ENCODE results near the gene COL5A3.
A peak's percentile ranks its signal among the peaks of the same experiment; 100 is the strongest.

COL5A3 gene

GRCh38 chr19:10006335-10006708 is 4.0 kb downstream of the COL5A3 start:
- Histone ChIP-seq H3K27ac (ENCODE audit: insufficient read depth in 1 of 2, low read depth in 1 of 2, low read length in 2 of 2, poor library complexity in 1 of 2, severe bottlenecking in 2 of 2) (no peak overlapping the region), H3K27me3 (replicated peaks in 2 of 5; ENCODE audit: control insufficient read depth in 4 of 5, insufficient read depth in 5 of 5, low read length in 4 of 5) (peaks cover 2 to 62% (median 27%) of the 10 kb centered on the region in 5 experiments), H3K9me3 (ENCODE audit: control extremely low read depth in 1 of 5, control insufficient read depth in 4 of 5, insufficient read depth in 2 of 5, low read depth in 1 of 5, low read length in 4 of 5) (no peaks in the 10 kb centered on the region), H3K4me3 (ENCODE audit: control insufficient read depth in 1 of 7, extremely low read depth in 1 of 7, insufficient read depth in 4 of 7, low read depth in 2 of 7, low read length in 6 of 7) (no peak overlapping the region), H3K36me3 (ENCODE audit: control insufficient read depth in 4 of 4, insufficient read depth in 4 of 4, low read length in 3 of 4) (no peaks in the 10 kb centered on the region), H3K4me1 (ENCODE audit: control extremely low read depth in 1 of 4, control insufficient read depth in 4 of 4, insufficient read depth in 4 of 4, low read length in 3 of 4) (peaks cover 0 to 5% (median 2%) of the 10 kb centered on the region in 4 experiments)
- POLR2A ChIA-PET: interaction anchor here (0.5 kb wide), 1 partner anchor 691 kb away, joined by 3 read pairs; no protein-coding TSS in a partner anchor
- 40% methylated on average over 2 of the region's 7 CpGs for whole genome bisulfite sequencing (ENCODE audit: insufficient coverage)
- CTCF ChIA-PET: no interaction called here
- DNase-seq: peak in 1 of 3 donors; percentile 13

GRCh38 chr19:10005632-10006334 is 4.5 kb downstream of the COL5A3 start:
- no peak for DNase-seq
- Histone ChIP-seq H3K4me3 (ENCODE audit: control insufficient read depth in 1 of 7, extremely low read depth in 1 of 7, insufficient read depth in 4 of 7, low read depth in 2 of 7, low read length in 6 of 7) (no peak overlapping the region), H3K36me3 (ENCODE audit: control insufficient read depth in 4 of 4, insufficient read depth in 4 of 4, low read length in 3 of 4) (no peaks in the 10 kb centered on the region), H3K4me1 (ENCODE audit: control extremely low read depth in 1 of 4, control insufficient read depth in 4 of 4, insufficient read depth in 4 of 4, low read length in 3 of 4) (peaks cover 0 to 5% (median 2%) of the 10 kb centered on the region in 4 experiments), H3K27ac (ENCODE audit: insufficient read depth in 1 of 2, low read depth in 1 of 2, low read length in 2 of 2, poor library complexity in 1 of 2, severe bottlenecking in 2 of 2) (no peak overlapping the region), H3K27me3 (replicated peaks in 2 of 5; ENCODE audit: control insufficient read depth in 4 of 5, insufficient read depth in 5 of 5, low read length in 4 of 5) (peaks cover 2 to 56% (median 22%) of the 10 kb centered on the region in 5 experiments), H3K9me3 (ENCODE audit: control extremely low read depth in 1 of 5, control insufficient read depth in 4 of 5, insufficient read depth in 2 of 5, low read depth in 1 of 5, low read length in 4 of 5) (no peaks in the 10 kb centered on the region)
- WGBS (ENCODE audit: insufficient coverage): 88% methylated on average over 14 of the region's 17 CpGs
- POLR2A ChIA-PET: interaction anchor here (0.5 kb wide), 1 partner anchor 692 kb away, joined by 3 read pairs; no protein-coding TSS in a partner anchor
- CTCF ChIA-PET: no interaction called here

- no peaks in the 10 kb centered on the region for H3K9me3 ChIP-seq (ENCODE audit: control extremely low read depth in 1 of 5, control insufficient read depth in 4 of 5, insufficient read depth in 2 of 5, low read depth in 1 of 5, low read length in 4 of 5)
- DNase-seq: no peak
- ChIA-PET CTCF (no interaction called here), POLR2A (no interaction called here)
- WGBS (ENCODE audit: insufficient coverage): 82% methylated on average over 5 of the region's 9 CpGs
- H3K4me3 ChIP-seq (ENCODE audit: control insufficient read depth in 1 of 7, extremely low read depth in 1 of 7, insufficient read depth in 4 of 7, low read depth in 2 of 7, low read length in 6 of 7): no peak overlapping the region
- H3K27me3 ChIP-seq (replicated peaks in 2 of 5; ENCODE audit: control insufficient read depth in 4 of 5, insufficient read depth in 5 of 5, low read length in 4 of 5): peaks cover 2 to 45% (median 16%) of the 10 kb centered on the region in 5 experiments
- H3K36me3 ChIP-seq (ENCODE audit: control insufficient read depth in 4 of 4, insufficient read depth in 4 of 4, low read length in 3 of 4): no peaks in the 10 kb centered on the region
- H3K27ac ChIP-seq (ENCODE audit: insufficient read depth in 1 of 2, low read depth in 1 of 2, low read length in 2 of 2, poor library complexity in 1 of 2, severe bottlenecking in 2 of 2): no peak overlapping the region
- H3K4me1 ChIP-seq (ENCODE audit: control extremely low read depth in 1 of 4, control insufficient read depth in 4 of 4, insufficient read depth in 4 of 4, low read length in 3 of 4): peaks cover 0 to 1% (median 0%) of the 10 kb centered on the region in 4 experiments
Observed at GRCh38 chr19:10004617-10005016, 5.7 kb downstream of the COL5A3 start.

GRCh38 chr19:10003271-10003670 is 7.0 kb downstream of the COL5A3 start:
- Histone ChIP-seq H3K27me3 (replicated peaks in 2 of 5; ENCODE audit: control insufficient read depth in 4 of 5, insufficient read depth in 5 of 5, low read length in 4 of 5) (peaks cover 0 to 31% (median 9%) of the 10 kb centered on the region in 5 experiments), H3K4me3 (ENCODE audit: control insufficient read depth in 1 of 7, extremely low read depth in 1 of 7, insufficient read depth in 4 of 7, low read depth in 2 of 7, low read length in 6 of 7) (no peak overlapping the region), H3K4me1 (ENCODE audit: control extremely low read depth in 1 of 4, control insufficient read depth in 4 of 4, insufficient read depth in 4 of 4, low read length in 3 of 4) (no peaks in the 10 kb centered on the region), H3K27ac (ENCODE audit: insufficient read depth in 1 of 2, low read depth in 1 of 2, low read length in 2 of 2, poor library complexity in 1 of 2, severe bottlenecking in 2 of 2) (no peak overlapping the region), H3K9me3 (ENCODE audit: control extremely low read depth in 1 of 5, control insufficient read depth in 4 of 5, insufficient read depth in 2 of 5, low read depth in 1 of 5, low read length in 4 of 5) (no peaks in the 10 kb centered on the region), H3K36me3 (ENCODE audit: control insufficient read depth in 4 of 4, insufficient read depth in 4 of 4, low read length in 3 of 4) (no peaks in the 10 kb centered on the region)
- ChIA-PET POLR2A (no interaction called here), CTCF (no interaction called here)
- no peak for DNase-seq
- WGBS (ENCODE audit: insufficient coverage): 66% methylated on average over 4 of the region's 6 CpGs

- WGBS (ENCODE audit: insufficient coverage): 57% methylated on average over 6 of the region's 6 CpGs
- POLR2A ChIA-PET: no interaction called here
- peaks cover 0 to 30% (median 5%) of the 10 kb centered on the region in 5 experiments for H3K27me3 ChIP-seq (replicated peaks in 2 of 5; ENCODE audit: control insufficient read depth in 4 of 5, insufficient read depth in 5 of 5, low read length in 4 of 5)
Observed at GRCh38 chr19:10001899-10002298, 8.4 kb downstream of the COL5A3 start.

GRCh38 chr19:10000171-10000826 is 10.0 kb downstream of the COL5A3 start:
- POLR2A ChIA-PET: no interaction called here

More at GRCh38 chr19:10001899-10002298, 8.4 kb downstream of the COL5A3 start:
- H3K4me3 ChIP-seq (ENCODE audit: control insufficient read depth in 1 of 7, extremely low read depth in 1 of 7, insufficient read depth in 4 of 7, low read depth in 2 of 7, low read length in 6 of 7): no peak overlapping the region
- no peak for DNase-seq
- H3K27ac ChIP-seq (ENCODE audit: insufficient read depth in 1 of 2, low read depth in 1 of 2, low read length in 2 of 2, poor library complexity in 1 of 2, severe bottlenecking in 2 of 2): no peak overlapping the region
- H3K4me1 ChIP-seq (ENCODE audit: control extremely low read depth in 1 of 4, control insufficient read depth in 4 of 4, insufficient read depth in 4 of 4, low read length in 3 of 4): no peaks in the 10 kb centered on the region
- H3K36me3 ChIP-seq (ENCODE audit: control insufficient read depth in 4 of 4, insufficient read depth in 4 of 4, low read length in 3 of 4): no peaks in the 10 kb centered on the region
- CTCF ChIA-PET: interaction anchor here (1.2 to 3.4 kb wide), 5 partner anchors 9 to 226 kb away, joined by 3 to 28 read pairs (median 4); partner anchors contain the start of gene COL5A3
- H3K9me3 ChIP-seq (ENCODE audit: control extremely low read depth in 1 of 5, control insufficient read depth in 4 of 5, insufficient read depth in 2 of 5, low read depth in 1 of 5, low read length in 4 of 5): no peaks in the 10 kb centered on the region

GRCh38 chr19:9996541-9996940 is 13.8 kb downstream of the COL5A3 start:
- Histone ChIP-seq H3K27me3 (replicated peaks in 2 of 5; ENCODE audit: control insufficient read depth in 4 of 5, insufficient read depth in 5 of 5, low read length in 4 of 5) (peaks cover 0 to 12% (median 2%) of the 10 kb centered on the region in 5 experiments), H3K4me1 (ENCODE audit: control extremely low read depth in 1 of 4, control insufficient read depth in 4 of 4, insufficient read depth in 4 of 4, low read length in 3 of 4) (no peaks in the 10 kb centered on the region), H3K27ac (ENCODE audit: insufficient read depth in 1 of 2, low read depth in 1 of 2, low read length in 2 of 2, poor library complexity in 1 of 2, severe bottlenecking in 2 of 2) (no peak overlapping the region), H3K36me3 (ENCODE audit: control insufficient read depth in 4 of 4, insufficient read depth in 4 of 4, low read length in 3 of 4) (no peaks in the 10 kb centered on the region), H3K4me3 (ENCODE audit: control insufficient read depth in 1 of 7, extremely low read depth in 1 of 7, insufficient read depth in 4 of 7, low read depth in 2 of 7, low read length in 6 of 7) (no peak overlapping the region), H3K9me3 (ENCODE audit: control extremely low read depth in 1 of 5, control insufficient read depth in 4 of 5, insufficient read depth in 2 of 5, low read depth in 1 of 5, low read length in 4 of 5) (no peaks in the 10 kb centered on the region)
- ChIA-PET CTCF (no interaction called here), POLR2A (no interaction called here)
- WGBS (ENCODE audit: insufficient coverage): 69% methylated on average over 5 of the region's 5 CpGs
- DNase-seq: no peak

More at GRCh38 chr19:10000171-10000826, 10.0 kb downstream of the COL5A3 start:
- Histone ChIP-seq H3K27me3 (replicated peaks in 2 of 5; ENCODE audit: control insufficient read depth in 4 of 5, insufficient read depth in 5 of 5, low read length in 4 of 5) (peaks cover 0 to 26% (median 2%) of the 10 kb centered on the region in 5 experiments), H3K4me1 (ENCODE audit: control extremely low read depth in 1 of 4, control insufficient read depth in 4 of 4, insufficient read depth in 4 of 4, low read length in 3 of 4) (no peaks in the 10 kb centered on the region), H3K4me3 (ENCODE audit: control insufficient read depth in 1 of 7, extremely low read depth in 1 of 7, insufficient read depth in 4 of 7, low read depth in 2 of 7, low read length in 6 of 7) (no peak overlapping the region), H3K9me3 (ENCODE audit: control extremely low read depth in 1 of 5, control insufficient read depth in 4 of 5, insufficient read depth in 2 of 5, low read depth in 1 of 5, low read length in 4 of 5) (no peaks in the 10 kb centered on the region), H3K27ac (ENCODE audit: insufficient read depth in 1 of 2, low read depth in 1 of 2, low read length in 2 of 2, poor library complexity in 1 of 2, severe bottlenecking in 2 of 2) (no peak overlapping the region), H3K36me3 (ENCODE audit: control insufficient read depth in 4 of 4, insufficient read depth in 4 of 4, low read length in 3 of 4) (no peaks in the 10 kb centered on the region)
- DNase-seq: peak; percentile 58 to 74 (median 68)
- CTCF ChIA-PET: interaction anchor here (0.7 to 3.4 kb wide), 9 partner anchors 9 to 140 kb away, joined by 3 to 28 read pairs (median 3); partner anchors contain the start of gene COL5A3
- WGBS (ENCODE audit: insufficient coverage): 12% methylated on average over 11 of the region's 16 CpGs

Measured in common myeloid progenitor, CD34-positive (primary cell).